ENCODE measurements around the gene ARL13B. TPM values are rescaled to one million over a fixed set of nuclear protein-coding genes. Genes with fewer than 3 reads are reported as not detected.

ARL13B gene
- total RNA-seq, 4 donors from 2014 or later, result 6.6 to 10.4 (median 9.4) TPM

DNA sequence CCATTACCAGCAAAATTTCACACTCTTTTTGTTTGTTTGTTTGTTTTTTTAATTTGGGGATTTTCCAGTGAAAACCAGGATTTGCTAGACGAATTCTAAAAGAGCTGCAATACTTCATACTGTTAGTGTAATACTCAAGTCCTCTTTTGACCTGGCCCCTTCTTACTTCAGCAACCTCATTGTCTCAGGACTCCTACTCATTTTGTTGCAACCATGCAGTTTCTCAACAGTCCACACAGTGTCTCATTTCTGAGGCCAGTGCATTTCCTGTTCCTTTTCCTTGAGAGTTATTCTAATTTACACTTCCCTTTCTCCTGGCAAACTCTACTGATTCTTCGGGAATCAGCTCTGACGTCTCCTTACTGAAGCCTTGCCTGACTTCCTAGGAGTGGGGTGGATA is 118.5 kb downstream of the ARL13B start:
- TF ChIP-seq, protein P1, sequence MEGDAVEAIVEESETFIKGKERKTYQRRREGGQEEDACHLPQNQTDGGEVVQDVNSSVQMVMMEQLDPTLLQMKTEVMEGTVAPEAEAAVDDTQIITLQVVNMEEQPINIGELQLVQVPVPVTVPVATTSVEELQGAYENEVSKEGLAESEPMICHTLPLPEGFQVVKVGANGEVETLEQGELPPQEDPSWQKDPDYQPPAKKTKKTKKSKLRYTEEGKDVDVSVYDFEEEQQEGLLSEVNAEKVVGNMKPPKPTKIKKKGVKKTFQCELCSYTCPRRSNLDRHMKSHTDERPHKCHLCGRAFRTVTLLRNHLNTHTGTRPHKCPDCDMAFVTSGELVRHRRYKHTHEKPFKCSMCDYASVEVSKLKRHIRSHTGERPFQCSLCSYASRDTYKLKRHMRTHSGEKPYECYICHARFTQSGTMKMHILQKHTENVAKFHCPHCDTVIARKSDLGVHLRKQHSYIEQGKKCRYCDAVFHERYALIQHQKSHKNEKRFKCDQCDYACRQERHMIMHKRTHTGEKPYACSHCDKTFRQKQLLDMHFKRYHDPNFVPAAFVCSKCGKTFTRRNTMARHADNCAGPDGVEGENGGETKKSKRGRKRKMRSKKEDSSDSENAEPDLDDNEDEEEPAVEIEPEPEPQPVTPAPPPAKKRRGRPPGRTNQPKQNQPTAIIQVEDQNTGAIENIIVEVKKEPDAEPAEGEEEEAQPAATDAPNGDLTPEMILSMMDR (IDR thresholded peaks at IDR 0.05; ENCODE audit: low read depth), result no peak

DNA sequence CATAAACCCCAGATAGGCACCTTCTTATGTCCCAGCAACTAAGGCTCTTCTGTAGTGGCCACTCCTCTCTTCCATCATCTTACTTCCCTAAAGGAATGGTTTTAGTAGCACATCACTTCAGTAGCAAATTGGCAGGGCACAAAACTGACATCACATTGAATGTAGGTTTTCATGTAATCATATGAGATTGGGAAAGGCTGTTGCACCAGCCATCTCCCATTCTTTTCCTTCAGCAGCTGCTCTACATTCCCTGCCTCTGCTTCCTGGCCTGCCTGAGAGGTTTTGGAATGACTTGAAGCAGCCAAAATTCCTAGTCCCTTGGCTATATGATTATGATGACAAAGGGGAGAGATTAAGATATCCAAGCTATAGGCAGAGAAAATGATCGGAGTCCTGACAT is 119.4 kb downstream of the ARL13B start:
- TF ChIP-seq, protein P1 (IDR thresholded peaks at IDR 0.05; ENCODE audit: low read depth), result no peak

DNA sequence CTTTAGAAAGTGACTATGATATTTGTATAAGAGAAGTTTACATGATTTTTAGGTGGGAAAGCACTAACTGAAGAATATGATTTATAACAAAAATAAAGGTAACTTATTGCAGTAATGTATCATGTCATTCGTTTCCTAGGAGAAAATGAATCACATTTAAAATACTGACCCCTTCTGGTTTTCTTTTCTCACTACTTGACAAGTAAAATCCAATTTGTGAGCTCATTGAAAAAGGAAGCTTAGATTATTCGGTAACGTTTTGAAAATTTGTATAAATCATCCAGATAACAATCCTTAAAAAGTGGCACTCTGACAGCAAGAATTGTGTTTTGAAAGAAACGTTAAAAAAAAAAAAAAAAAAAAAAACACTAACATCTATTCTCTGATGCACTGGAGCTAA is 121.9 kb downstream of the ARL13B start:
- TF ChIP-seq, protein P1 (IDR thresholded peaks at IDR 0.05; ENCODE audit: low read depth), result no peak

Small RNA genes within 50 kb of the gene (small RNA-seq; reads per million reads assigned to genes)
- gene RF00019 (0.49 reads per million), gene RNU6-511P (not detected)

Other genes with a start within 250 kb of the ARL13B start
- gene PROS1, start 6.3 kb upstream of the ARL13B start, total RNA-seq, result 10 to 100 TPM; 23.9 to 85.7 (median 47.4) TPM
- not detected for gene STX19, start 48.4 kb downstream of the ARL13B start, total RNA-seq
- 1 to 10 TPM; 2.3 to 5.5 (median 3.7) TPM for gene DHFR2, start 82.8 kb downstream of the ARL13B start, total RNA-seq
- 10 to 100 TPM in 3 of 4 donors, 1 to 10 TPM in 1; 8.7 to 11.0 (median 11.0) TPM for gene NSUN3, start 82.9 kb downstream of the ARL13B start, total RNA-seq